NB4 (cell line): ENCODE measurements around the gene ENTREP3.

Source experiments
- CTCF ChIP-seq: IDR thresholded peaks from one replicate; pipeline ENCODE4 v1.5.1; 2012; ENCODE audit warnings: low read depth, low read length
- POLR2A ChIP-seq: IDR thresholded peaks from 2 replicates; pipeline ENCODE4 v1.6.1; 2011; ENCODE audit warnings: mild to moderate bottlenecking; ENCODE audit not compliant: insufficient read length; ENCODE audit errors: extremely low read depth

- peak; percentile 54 for TF ChIP-seq POLR2A
- TF ChIP-seq CTCF, result no peak
Measured at GRCh38 chr1:155255243-155256007, at the start of gene ENTREP3.
